ENCODE data around the gene NTM. TPM values are rescaled to one million over a fixed set of nuclear protein-coding genes. Genes with fewer than 3 reads are reported as not detected.

The NTM gene
- total and polyA plus RNA-seq, 2 of the 8 experiments (the other 6 are each of a cell fraction or from before 2014, with no cell fraction given), result 13.4 to 20.0 TPM

GRCh38 chr11:132234878-132235277 is 864.5 kb downstream of the NTM start:
- Histone ChIP-seq H4K5ac (ENCODE audit: insufficient read length, low read depth, low read length) (no peak overlapping the region), H3K18ac (ENCODE audit: extremely low read depth, low read length) (no peak overlapping the region), H3K4me2 (ENCODE audit: insufficient read depth in 1 of 2, low read depth in 2 of 2, low read length in 2 of 2) (no peak overlapping the region), H3K27ac (ENCODE audit: low read depth, low read length) (no peak overlapping the region), H3K56ac (replicated peaks; ENCODE audit: insufficient read length, low read depth, low read length) (no peak overlapping the region), H4K91ac (replicated peaks; ENCODE audit: insufficient read length, low read length) (no peak overlapping the region), H3K9ac (replicated peaks in 1 of 4; ENCODE audit: extremely low read depth in 1 of 4, low read depth in 3 of 4, low read length in 3 of 4) (no peak overlapping the region), H2AK5ac (ENCODE audit: low read depth, low read length) (no peak overlapping the region), H4K20me1 (replicated peaks in 1 of 2; ENCODE audit: control insufficient read depth in 1 of 2, insufficient read depth in 2 of 2, low read length in 2 of 2) (no peaks in the 10 kb centered on the region), H3K4me1 (replicated peaks in 1 of 4; ENCODE audit: control insufficient read depth in 3 of 4, insufficient read depth in 4 of 4, low read length in 3 of 4) (peaks cover 0 to 2% (median 0%) of the 10 kb centered on the region in 4 experiments; a peak in 1 of 7 replicates), H3K4ac (replicated peaks; ENCODE audit: insufficient read length, low read depth, low read length) (no peak overlapping the region), H3K79me1 (ENCODE audit: low read depth, low read length) (no peaks in the 10 kb centered on the region; the same call in 1 of the 2 replicates), H2BK15ac (ENCODE audit: low read length) (no peak overlapping the region), H2AFZ (ENCODE audit: low read length) (no peak overlapping the region), H3K27me3 (replicated peaks in 1 of 4; ENCODE audit: control insufficient read depth in 3 of 4, extremely low read depth in 1 of 4, insufficient read depth in 3 of 4, low read length in 3 of 4) (no peaks in the 10 kb centered on the region), H2BK12ac (ENCODE audit: low read depth, low read length) (no peak overlapping the region), H2BK120ac (replicated peaks; ENCODE audit: low read depth, low read length) (no peak overlapping the region), H3K9me3 (ENCODE audit: insufficient read depth in 2 of 2, low read depth in 1 of 2, low read length in 1 of 2) (no peaks in the 10 kb centered on the region), H3K4me3 (ENCODE audit: extremely low read depth in 1 of 4, insufficient read depth in 2 of 4, low read depth in 3 of 4, low read length in 4 of 4) (no peak overlapping the region), H3K14ac (ENCODE audit: insufficient read length) (no peak overlapping the region), H3K36me3 (ENCODE audit: control insufficient read depth in 2 of 4, insufficient read depth in 4 of 4, low read length in 3 of 4) (no peaks in the 10 kb centered on the region), H3K23me2 (ENCODE audit: low read depth, low read length) (peaks cover 2% of the 10 kb centered on the region; the same call in 1 of the 2 replicates), H3K79me2 (ENCODE audit: control insufficient read depth in 1 of 2, insufficient read depth in 2 of 2, low read length in 2 of 2) (no peaks in the 10 kb centered on the region), H2BK20ac (ENCODE audit: low read length) (no peak overlapping the region), H3K23ac (ENCODE audit: insufficient read length) (no peak overlapping the region), H2BK5ac (ENCODE audit: low read depth, low read length) (no peak overlapping the region), H4K8ac (ENCODE audit: extremely low read depth, insufficient read depth, low read length) (no peak overlapping the region)
- WGBS, 2 experiments (ENCODE audit: extremely low coverage in 1 of 2, insufficient coverage in 1 of 2, insufficient read length in 1 of 2, insufficient replicate concordance in 2 of 2, low coverage in 1 of 2, low lambda C conversion rate in 2 of 2, missing lambda C conversion rate in 1 of 2), result 91% methylated on average over 4 of the region's 4 CpGs; no CpG with 5 or more reads in 1 of the 2 experiments
- POLR2A ChIA-PET (ENCODE audit: partially characterized antibody), result no interaction called here
- DNase-seq (ENCODE audit: low read depth in 1 of 2, low spot score in 2 of 2) (no peak), FAIRE-seq (no peak)
- CTCF ChIA-PET (ENCODE audit: partially characterized antibody), result no interaction called here
- TF ChIP-seq RBBP5 (IDR thresholded peaks at IDR 0.05; ENCODE audit: borderline replicate concordance, low read depth, low read length) (no peak), NANOG (IDR thresholded peaks at IDR 0.05; ENCODE audit: insufficient read depth, low read depth, low read length, poor library complexity, severe bottlenecking) (no peak), BACH1 (IDR thresholded peaks at IDR 0.05; ENCODE audit: low read length) (no peak), TEAD4 (IDR thresholded peaks at IDR 0.05; ENCODE audit: low read depth, low read length) (no peak), RAD21 (IDR thresholded peaks at IDR 0.05 in 1 of 2, conservative IDR thresholded peaks at IDR 0.05 in 1 of 2; ENCODE audit: low read depth in 2 of 2, low read length in 2 of 2) (no peak), YY1 (IDR thresholded peaks at IDR 0.05; ENCODE audit: low read depth, low read length) (no peak), RFX5 (IDR thresholded peaks at IDR 0.05; ENCODE audit: borderline replicate concordance, low read depth, low read length) (no peak), TBP (IDR thresholded peaks at IDR 0.05; ENCODE audit: low read depth, low read length) (no peak), SUZ12 (IDR thresholded peaks at IDR 0.05; ENCODE audit: low read length) (no peak)
